Ascending aorta (tissue), 2 donors: Measurements from ENCODE around the gene PPP1R1A. TPM values are rescaled to one million over a fixed set of nuclear protein-coding genes. Genes with fewer than 3 reads are reported as not detected.

Experiments used
- DNase-seq, 2 donors: peaks; one replicate each; pipeline ENCODE4 v3.0.0-alpha.2; 2019; ENCODE audit warnings: low spot score in 2 of 2
- H3K27ac ChIP-seq, 2 donors: fragments of 200-600 bp; sonication (generic); one replicate each; pipeline ENCODE4 v1.5.1; 2016 to 2017; ENCODE audit warnings: mild to moderate bottlenecking in 1 of 2
- H3K27me3 ChIP-seq: fragments of 200-600 bp; sonication (generic); one replicate; pipeline ENCODE4 v1.5.1; 2017
- H3K36me3 ChIP-seq, 2 donors: fragments of 200-600 bp; sonication (generic); one replicate each; pipeline ENCODE4 v1.5.1; 2016
- H3K4me1 ChIP-seq, 2 donors: fragments of 200-600 bp; sonication (generic); one replicate each; pipeline ENCODE4 v1.5.1; 2016 to 2017; ENCODE audit warnings: mild to moderate bottlenecking in 1 of 2
- H3K4me3 ChIP-seq, 2 donors: fragments of 200-600 bp; sonication (generic); one replicate each; pipeline ENCODE4 v1.5.1; 2016 to 2017; ENCODE audit warnings: mild to moderate bottlenecking in 1 of 2
- H3K9me3 ChIP-seq, 2 donors: fragments of 200-600 bp; sonication (generic); one replicate each; pipeline ENCODE4 v1.5.1; 2016
- CTCF ChIP-seq, 3 experiments: fragments of 200-600 bp in 2 of 3; fragments of 450-650 bp in 1 of 3; sonication (generic) in 2 of 3; IDR thresholded peaks; one replicate each; pipeline ENCODE4 v1.5.1; 2016 to 2019; ENCODE audit warnings: antibody characterized with exemption in 3 of 3, mild to moderate bottlenecking in 1 of 3, moderate library complexity in 1 of 3
- intact Hi-C: fragments of 100-400 bp; cut with DNase I; formaldehyde crosslinking; loops from one replicate; pipeline ENCODE4 v1.15.1; 2023
- total RNA-seq: library from RNA; depleted of rRNA; stranded (reverse); fragments of >200 nt; gene quantifications from one replicate; pipeline ENCODE4 v1.1.0, GENCODE V29; 2016

PPP1R1A gene
- total RNA-seq, 1 donor from 2014 or later, result 28.7 TPM

DNA sequence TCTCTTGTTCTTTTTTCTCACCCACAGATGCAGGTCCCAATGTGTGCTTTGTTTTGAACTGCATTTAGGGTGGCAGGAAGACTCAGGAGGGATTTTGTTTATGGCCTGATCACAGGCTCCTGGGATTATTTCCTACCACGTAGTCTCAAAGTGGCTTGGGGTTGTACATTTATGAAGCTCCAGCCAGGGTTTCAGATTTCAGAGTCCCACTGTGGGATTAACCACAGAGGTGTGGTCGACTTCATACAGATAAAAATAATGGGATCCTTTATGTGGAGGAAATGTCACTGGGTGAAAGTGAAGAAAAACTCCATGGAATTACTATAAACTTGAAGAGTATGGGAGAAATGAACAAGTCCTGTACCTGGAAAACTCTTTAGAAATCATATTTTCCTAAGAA is 14.2 kb upstream of the PPP1R1A start:
- intact Hi-C loops, result loop anchor here (2.0 kb wide), 1 partner anchor 354 kb away; no protein-coding TSS in a partner anchor
- Histone ChIP-seq H3K9me3 (no peaks in the 10 kb centered on the region), H3K4me3 (no peak overlapping the region), H3K27me3 (no peaks in the 10 kb centered on the region), H3K27ac (no peak overlapping the region), H3K36me3 (no peaks in the 10 kb centered on the region), H3K4me1 (no peaks in the 10 kb centered on the region)
- no peak for TF ChIP-seq CTCF (IDR thresholded peaks at IDR 0.05)
- DNase-seq, result no peak

DNA sequence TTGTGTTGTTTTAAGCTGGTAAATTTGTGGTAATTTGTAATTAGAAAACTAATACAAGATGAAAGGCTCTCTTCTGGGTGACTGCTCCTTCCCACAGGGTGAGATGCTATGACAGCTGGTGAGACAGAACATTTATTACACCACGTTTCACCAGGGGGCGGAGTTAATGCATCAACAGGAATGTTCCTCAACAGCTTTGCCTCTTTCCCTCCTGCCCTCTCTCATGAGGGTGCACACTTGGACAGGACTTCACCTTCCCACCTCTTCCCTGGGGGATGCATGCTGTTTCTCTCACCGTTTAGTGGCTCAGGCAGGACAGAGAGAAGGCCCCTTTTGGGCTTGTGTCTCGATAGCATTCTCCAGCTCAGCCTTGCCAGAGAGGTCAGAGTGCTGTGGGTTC is 13.4 kb upstream of the PPP1R1A start:
- no peak for DNase-seq
- Histone ChIP-seq H3K27ac (no peak overlapping the region), H3K4me3 (no peak overlapping the region), H3K4me1 (no peaks in the 10 kb centered on the region), H3K36me3 (no peaks in the 10 kb centered on the region), H3K9me3 (no peaks in the 10 kb centered on the region), H3K27me3 (no peaks in the 10 kb centered on the region)
- intact Hi-C loops, result loop anchor here (2.0 kb wide), 1 partner anchor 355 kb away; no protein-coding TSS in a partner anchor
- no peak for TF ChIP-seq CTCF (IDR thresholded peaks at IDR 0.05)

- no peak for TF ChIP-seq CTCF (IDR thresholded peaks at IDR 0.05)
- peak in 1 of 2 donors; percentile 7 for DNase-seq
- Histone ChIP-seq H3K4me3 (no peak overlapping the region), H3K4me1 (no peaks in the 10 kb centered on the region), H3K27ac (no peak overlapping the region), H3K9me3 (no peaks in the 10 kb centered on the region), H3K36me3 (no peaks in the 10 kb centered on the region), H3K27me3 (no peaks in the 10 kb centered on the region)
- intact Hi-C loops, result no loop called here
These were observed 10.5 kb upstream of the PPP1R1A start for GRCh38 chr12:54598970-54599369.

GRCh38 chr12:54596526-54596946 is 8.1 kb upstream of the PPP1R1A start:
- Histone ChIP-seq H3K36me3 (no peaks in the 10 kb centered on the region), H3K4me1 (no peaks in the 10 kb centered on the region), H3K27me3 (no peaks in the 10 kb centered on the region), H3K4me3 (no peak overlapping the region), H3K9me3 (no peaks in the 10 kb centered on the region), H3K27ac (no peak overlapping the region)
- intact Hi-C loops, result loop anchor here (2.0 kb wide), 1 partner anchor 16 kb away; no protein-coding TSS in a partner anchor
- DNase-seq, result peak in 1 of 2 donors; percentile 84
- TF ChIP-seq CTCF (IDR thresholded peaks at IDR 0.05), result peak; percentile 44 to 86 (median 82)

- no peak for TF ChIP-seq CTCF (IDR thresholded peaks at IDR 0.05)
- H3K9me3 ChIP-seq, result no peaks in the 10 kb centered on the region
- H3K4me1 ChIP-seq, result no peaks in the 10 kb centered on the region
- H3K4me3 ChIP-seq, result no peak overlapping the region
- intact Hi-C loops, result no loop called here
- DNase-seq, result no peak
- H3K27ac ChIP-seq, result no peak overlapping the region
- H3K36me3 ChIP-seq, result no peaks in the 10 kb centered on the region
- no peaks in the 10 kb centered on the region for H3K27me3 ChIP-seq
These were observed 7.0 kb upstream of the PPP1R1A start for GRCh38 chr12:54595471-54595870.

GRCh38 chr12:54593725-54594124 is 5.3 kb upstream of the PPP1R1A start:
- intact Hi-C loops, result no loop called here
- DNase-seq, result no peak
- Histone ChIP-seq H3K4me3 (no peak overlapping the region), H3K27me3 (no peaks in the 10 kb centered on the region), H3K36me3 (no peaks in the 10 kb centered on the region), H3K27ac (no peak overlapping the region), H3K4me1 (peaks cover 3 to 4% of the 10 kb centered on the region in 2 donors), H3K9me3 (no peaks in the 10 kb centered on the region)
- TF ChIP-seq CTCF (IDR thresholded peaks at IDR 0.05), result no peak
